GM21723 (cell line): ENCODE data around the gene S100A13.
"Not testable (repeated sequence)": the region's sequence is repeated elsewhere in the genome, so short reads cannot be mapped to it uniquely, and the experiment has no call there.

Source experiments
- ATAC-seq: cut with Tn5 transposase; IDR thresholded peaks from one replicate; pipeline ENCODE4 v1.9.1; 2021; ENCODE audit warnings: mild to moderate bottlenecking, moderate library complexity; ENCODE audit not compliant: unreplicated experiment

S100A13 gene

DNA sequence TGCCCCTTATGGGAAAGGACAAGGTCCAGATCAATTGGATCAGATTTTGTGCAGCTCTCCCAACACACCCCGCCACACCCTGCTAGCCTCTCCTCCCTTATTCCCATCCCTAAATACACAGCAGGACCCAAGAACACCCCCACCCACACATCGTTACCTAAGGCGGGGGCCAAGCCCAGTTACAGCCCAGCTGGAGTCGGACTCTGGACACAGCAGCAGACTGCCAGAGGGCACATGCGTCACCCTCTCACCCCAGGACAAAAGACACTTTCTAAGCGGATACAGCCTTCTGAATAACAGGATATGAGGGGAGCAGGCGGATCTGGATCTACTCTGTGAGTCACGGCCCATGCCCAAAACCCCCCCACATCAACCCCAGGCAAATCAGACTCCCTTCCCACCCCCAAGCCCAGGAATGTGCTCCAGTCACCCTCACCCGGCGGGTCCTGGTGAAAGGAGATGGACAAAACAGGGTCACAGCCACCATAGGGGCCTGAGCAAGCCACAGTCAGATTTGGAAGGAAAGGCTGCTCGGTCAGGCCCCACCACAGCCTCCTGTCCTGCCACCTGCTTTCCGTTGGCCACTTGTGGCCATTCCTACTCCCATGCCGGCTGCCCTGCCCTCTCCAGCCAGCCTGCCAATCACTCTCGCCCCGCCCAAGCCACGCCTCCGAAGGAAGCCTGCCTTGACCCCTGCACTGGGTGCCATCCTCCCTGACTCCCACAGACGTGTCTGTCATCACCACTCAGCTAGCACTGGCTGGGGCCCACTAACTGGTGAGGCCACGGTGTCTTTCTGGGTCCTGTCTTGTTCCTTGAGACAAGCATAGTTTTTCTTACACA lies 18.3 kb downstream of the S100A13 start:
- ATAC-seq = no peak

GRCh38 chr1:153608089-153608682 lies 19.1 kb downstream of the S100A13 start:
- ATAC-seq = no peak

GRCh38 chr1:153607381-153607780 lies 19.9 kb downstream of the S100A13 start:
- no peak for ATAC-seq

DNA sequence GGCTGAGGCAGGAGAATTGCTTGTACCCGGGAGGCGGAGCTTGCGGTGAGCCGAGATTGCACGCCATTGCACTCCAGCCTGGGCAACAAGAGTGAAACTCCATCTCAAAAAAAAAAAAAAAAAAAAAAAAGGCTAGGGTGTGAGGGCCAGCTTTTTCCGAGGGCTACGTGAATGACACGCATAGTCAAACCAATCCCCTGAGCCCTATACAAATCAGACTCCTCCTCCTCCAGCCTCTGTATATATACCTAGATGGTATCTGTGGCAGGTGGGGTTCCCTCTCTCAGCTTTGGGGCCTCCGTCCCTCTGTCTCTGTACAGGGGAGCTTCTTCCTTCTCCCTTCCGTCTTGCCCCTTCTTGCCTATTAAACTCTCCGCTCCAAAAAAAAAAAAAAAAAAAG lies 21.1 kb downstream of the S100A13 start:
- no peak for ATAC-seq

- no peak for ATAC-seq
Observed at GRCh38 chr1:153602749-153603148, 24.6 kb downstream of the S100A13 start.

- no peak for ATAC-seq
Observed at GRCh38 chr1:153599847-153600246, 27.5 kb downstream of the S100A13 start.

DNA sequence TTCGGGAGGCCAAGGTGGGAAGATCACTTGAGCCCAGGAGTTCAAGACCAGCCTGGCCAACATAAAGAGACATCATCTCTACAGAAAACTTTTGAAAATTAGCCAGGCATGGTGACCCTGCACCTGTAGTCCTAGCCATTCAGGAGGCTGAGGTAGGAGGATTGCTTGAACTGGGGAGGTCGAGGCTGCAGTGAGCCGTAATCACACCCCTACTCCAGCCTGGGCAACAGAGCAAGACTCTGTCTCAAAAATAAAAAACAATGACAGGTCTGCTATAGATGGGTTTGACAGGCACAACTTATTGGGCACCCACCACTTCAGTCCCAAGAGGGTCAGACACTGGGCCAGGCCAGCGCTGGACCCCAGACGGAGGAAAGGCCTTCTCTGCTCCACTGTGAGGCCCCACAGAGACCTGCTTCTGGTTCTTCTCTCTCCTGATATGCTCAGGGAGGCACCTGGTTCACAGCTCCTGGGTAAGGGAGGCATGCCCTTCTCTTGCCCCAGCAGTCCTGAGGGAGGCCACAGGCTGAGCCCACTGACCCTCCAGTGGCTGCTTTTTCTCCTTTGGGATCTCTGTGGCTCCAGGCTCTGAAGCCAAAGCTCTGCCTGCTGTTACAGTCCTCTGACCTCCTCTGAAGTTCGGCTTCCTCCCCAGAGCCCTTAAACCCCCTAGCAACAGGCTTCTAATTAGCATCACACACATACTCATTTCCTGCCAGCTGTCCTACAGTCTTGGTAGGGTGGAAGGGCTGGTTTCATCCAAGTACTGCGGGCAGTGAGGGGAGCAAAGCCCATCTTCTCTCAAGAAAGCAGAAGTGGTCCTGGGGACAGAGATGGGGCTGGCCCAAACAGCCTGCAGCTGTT lies 28.8 kb downstream of the S100A13 start:
- ATAC-seq = peak; percentile 99

DNA sequence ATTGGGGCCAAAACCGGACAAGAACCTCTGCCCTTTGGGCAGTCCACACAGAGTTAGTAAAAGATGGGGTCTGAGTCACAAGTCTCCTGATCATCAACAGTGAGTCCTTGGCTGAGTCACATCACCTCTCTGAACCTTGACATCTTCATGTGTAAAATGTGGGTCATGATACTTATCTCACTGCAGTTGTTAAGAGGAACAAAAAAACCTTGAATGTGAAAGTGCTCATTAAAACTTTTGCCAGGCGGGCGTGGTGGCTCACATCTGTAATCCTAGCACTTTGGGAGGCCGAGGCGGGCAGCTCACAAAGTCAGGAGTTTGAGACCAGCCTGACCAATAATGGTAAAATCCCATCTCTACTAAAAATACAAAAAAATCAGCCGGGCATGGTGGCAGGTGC lies 30.1 kb downstream of the S100A13 start:
- no peak for ATAC-seq

GRCh38 chr1:153592748-153593147 lies 34.6 kb downstream of the S100A13 start:
- no peak for ATAC-seq

- ATAC-seq = no peak
Observed at GRCh38 chr1:153588482-153588881, 38.8 kb downstream of the S100A13 start.

- ATAC-seq = not testable (repeated sequence)
Observed at GRCh38 chr1:153588033-153588432, 39.3 kb downstream of the S100A13 start.

- no peak for ATAC-seq
Observed at GRCh38 chr1:153587314-153587713, 40.0 kb downstream of the S100A13 start.

- ATAC-seq = no peak
Observed at GRCh38 chr1:153586347-153586746, 41.0 kb downstream of the S100A13 start.

- ATAC-seq = no peak
Observed at GRCh38 chr1:153585006-153585405, 42.3 kb downstream of the S100A13 start.

- no peak for ATAC-seq
Observed at GRCh38 chr1:153583976-153584375, 43.3 kb downstream of the S100A13 start.

DNA sequence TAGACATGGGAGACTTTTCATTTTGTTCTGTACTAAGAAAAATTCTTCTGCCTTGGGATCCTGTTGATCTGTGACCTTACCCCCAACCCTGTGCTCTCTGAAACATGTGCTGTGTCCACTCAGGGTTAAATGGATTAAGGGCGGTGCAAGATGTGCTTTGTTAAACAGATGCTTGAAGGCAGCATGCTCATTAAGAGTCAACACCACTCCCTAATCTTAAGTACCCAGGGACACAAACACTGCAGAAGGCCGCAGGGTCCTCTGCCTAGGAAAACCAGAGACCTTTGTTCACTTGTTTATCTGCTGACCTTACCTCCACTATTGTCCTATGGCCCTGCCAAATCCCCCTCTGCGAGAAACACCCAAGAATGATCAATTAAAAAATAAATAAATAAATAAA lies 43.8 kb downstream of the S100A13 start:
- ATAC-seq = not testable (repeated sequence)

DNA sequence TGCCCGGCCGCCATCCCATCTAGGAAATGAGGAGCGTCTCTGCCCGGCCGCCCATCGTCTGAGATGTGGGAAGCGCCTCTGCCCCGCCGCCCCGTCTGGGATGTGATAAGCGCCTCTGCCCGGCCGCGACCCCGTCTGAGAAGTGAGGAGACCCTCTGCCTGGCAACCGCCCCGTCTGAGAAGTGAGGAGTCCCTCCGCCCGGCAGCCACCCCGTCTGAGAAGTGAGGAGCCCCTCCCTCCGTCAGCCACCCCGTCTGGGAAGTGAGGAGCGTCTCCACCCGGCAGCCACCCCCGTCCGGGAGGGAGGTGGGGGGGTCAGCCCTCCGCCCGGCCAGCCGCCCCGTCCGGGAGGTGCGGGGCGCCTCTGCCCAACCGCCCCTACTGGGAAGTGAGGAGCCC lies 44.5 kb downstream of the S100A13 start:
- ATAC-seq = not testable (repeated sequence)

GRCh38 chr1:153578936-153579335 lies 48.4 kb downstream of the S100A13 start:
- no peak for ATAC-seq

DNA sequence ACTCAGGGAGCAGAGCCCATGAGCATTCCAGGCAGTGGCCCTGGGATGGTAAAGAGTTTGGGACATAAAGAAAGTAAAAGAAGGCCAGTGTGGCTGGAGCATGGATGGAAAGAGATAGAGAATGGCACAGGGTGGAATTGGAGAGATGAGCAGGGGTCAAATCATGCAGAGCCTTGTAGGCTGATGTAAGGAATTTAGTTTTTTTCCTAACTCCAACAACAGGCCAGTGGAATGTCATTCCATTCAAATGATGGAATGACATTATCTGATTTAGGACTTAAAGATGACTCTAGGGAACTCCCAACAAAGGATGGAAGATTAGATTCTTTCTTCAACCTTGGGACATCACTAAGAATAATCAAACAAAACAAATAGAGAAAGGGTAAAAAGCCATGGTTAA lies 48.8 kb downstream of the S100A13 start:
- no peak for ATAC-seq

- no peak for ATAC-seq
Observed at GRCh38 chr1:153577624-153578051, 49.7 kb downstream of the S100A13 start.

GRCh38 chr1:153577138-153577537 lies 50.2 kb downstream of the S100A13 start:
- ATAC-seq = no peak
